Measurements from ENCODE around the gene CFAP119.

CFAP119 gene

DNA sequence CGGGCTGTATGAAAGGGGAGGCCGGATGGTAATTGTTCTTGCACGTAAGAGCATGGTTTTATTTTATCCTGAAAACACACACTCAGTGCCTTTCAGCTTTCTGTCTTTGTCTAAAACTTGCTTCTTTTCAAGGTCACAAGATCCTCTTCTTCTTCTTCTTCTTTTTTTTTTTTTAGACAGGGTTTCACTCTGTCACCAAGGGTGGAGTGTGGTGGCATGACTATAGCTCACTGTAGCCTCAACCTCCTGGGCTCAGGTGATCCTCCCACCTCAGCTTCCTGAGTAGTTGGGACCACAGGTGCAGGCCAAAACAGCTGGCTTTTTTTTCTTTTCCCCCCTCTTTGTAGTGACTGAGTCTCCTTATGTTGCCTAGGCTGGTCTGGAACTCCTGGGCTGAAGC, 41.1 kb upstream of the CFAP119 start:
- no peaks in the 10 kb centered on the region for H3K9me3 ChIP-seq (ENCODE audit: severe bottlenecking)
- H3K27me3 ChIP-seq (ENCODE audit: insufficient read depth, low read depth, severe bottlenecking): no peaks in the 10 kb centered on the region
- no peak overlapping the region for H3K27ac ChIP-seq
- no peak for TF ChIP-seq CTCF (IDR thresholded peaks at IDR 0.05; ENCODE audit: low read depth, low read length)
- no peak overlapping the region for H3K4me3 ChIP-seq (ENCODE audit: low read depth, low read length)
- no peaks in the 10 kb centered on the region for H3K36me3 ChIP-seq
- DNase-seq: no peak

GRCh38 chr16:30797670-30798309, 35.9 kb upstream of the CFAP119 start:
- H3K4me3 ChIP-seq (ENCODE audit: low read depth, low read length): no peak overlapping the region
- TF ChIP-seq CTCF (IDR thresholded peaks at IDR 0.05; ENCODE audit: low read depth, low read length): peak; percentile 31; the same call in 1 of the 2 replicates
- DNase-seq: no peak

GRCh38 chr16:30794634-30795033, 32.8 kb upstream of the CFAP119 start:
- Histone ChIP-seq H3K27ac (no peak overlapping the region), H3K36me3 (no peaks in the 10 kb centered on the region), H3K9me3 (ENCODE audit: severe bottlenecking) (no peaks in the 10 kb centered on the region), H3K27me3 (ENCODE audit: insufficient read depth, low read depth, severe bottlenecking) (no peaks in the 10 kb centered on the region), H3K4me3 (ENCODE audit: low read depth, low read length) (no peak overlapping the region)
- TF ChIP-seq CTCF (IDR thresholded peaks at IDR 0.05; ENCODE audit: low read depth, low read length): no peak
- DNase-seq: no peak

More at GRCh38 chr16:30797670-30798309, 35.9 kb upstream of the CFAP119 start:
- Histone ChIP-seq H3K9me3 (ENCODE audit: severe bottlenecking) (no peaks in the 10 kb centered on the region), H3K27ac (no peak overlapping the region), H3K36me3 (no peaks in the 10 kb centered on the region), H3K27me3 (ENCODE audit: insufficient read depth, low read depth, severe bottlenecking) (no peaks in the 10 kb centered on the region)

DNA sequence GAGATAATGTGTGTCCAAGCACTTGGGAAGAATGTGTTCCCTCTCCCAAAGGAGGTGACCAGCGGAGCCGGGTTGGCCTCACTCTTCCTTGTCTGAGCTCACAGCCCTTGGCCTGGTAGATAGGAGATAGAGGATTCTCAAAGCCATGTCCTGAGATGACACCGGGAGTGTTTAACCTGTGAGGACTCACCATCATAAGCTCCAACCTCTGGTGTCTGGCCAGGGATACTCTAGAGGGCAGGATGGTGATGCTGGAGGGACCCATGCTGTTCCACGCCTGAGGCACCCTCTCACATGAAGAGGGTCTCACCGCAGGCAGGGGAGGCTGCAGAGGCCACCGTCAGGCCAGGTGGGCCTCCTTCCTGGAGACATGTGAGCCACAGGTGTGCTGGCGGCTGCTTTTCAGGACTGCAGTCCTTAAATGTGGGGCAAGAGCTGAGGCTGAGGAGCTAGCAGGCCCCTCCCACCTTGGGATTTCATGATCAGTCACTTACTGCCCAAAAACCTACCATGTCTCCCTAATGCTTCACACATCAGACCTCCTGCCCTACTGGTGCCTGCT, 31.7 kb upstream of the CFAP119 start:
- H3K27ac ChIP-seq: no peak overlapping the region

DNA sequence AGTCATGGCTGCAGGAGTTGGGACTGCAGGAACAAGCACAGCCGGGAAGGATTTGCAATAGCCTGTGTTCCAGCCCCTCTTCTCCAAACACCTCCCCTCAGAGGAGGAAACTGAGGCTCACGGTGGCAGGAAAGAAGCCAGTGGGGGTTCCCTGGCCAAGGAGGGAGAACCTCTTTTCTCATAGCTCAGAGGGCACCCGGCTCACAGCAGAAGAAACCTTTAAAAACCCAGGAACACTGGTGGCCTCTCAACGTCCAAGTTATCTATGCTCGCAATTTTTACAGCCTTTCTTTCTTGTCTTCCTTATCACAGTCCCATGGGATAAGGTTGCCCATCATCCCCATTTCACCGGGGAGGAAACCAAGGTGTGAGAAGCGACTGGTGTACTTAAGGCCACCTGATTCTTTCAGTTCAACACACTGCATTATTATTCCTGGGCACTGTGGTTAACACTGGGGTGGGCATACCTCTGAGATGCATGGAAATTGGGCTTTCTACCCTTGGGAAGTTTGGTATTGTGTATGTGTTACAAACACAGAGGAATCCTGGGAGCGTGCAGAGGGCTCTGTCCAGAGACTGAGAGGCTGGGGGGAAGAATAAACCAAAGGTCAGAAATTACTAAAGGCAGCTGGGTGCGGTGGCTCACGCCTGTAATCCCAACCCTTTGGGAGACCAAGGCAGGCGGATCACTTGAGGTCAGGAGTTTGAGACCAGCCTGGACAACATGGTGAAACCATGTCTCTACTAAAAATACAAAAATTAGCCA, 25.9 kb upstream of the CFAP119 start:
- no peaks in the 10 kb centered on the region for H3K9me3 ChIP-seq (ENCODE audit: severe bottlenecking)
- peak overlapping the region; percentile 92 for H3K27ac ChIP-seq
- peaks cover 10% of the 10 kb centered on the region for H3K36me3 ChIP-seq
- no peak for TF ChIP-seq CTCF (IDR thresholded peaks at IDR 0.05; ENCODE audit: low read depth, low read length)
- no peaks in the 10 kb centered on the region for H3K27me3 ChIP-seq (ENCODE audit: insufficient read depth, low read depth, severe bottlenecking)
- peak overlapping the region; percentile 89 for H3K4me3 ChIP-seq (ENCODE audit: low read depth, low read length)
- DNase-seq: no peak

More for the DNA sequence above, 31.7 kb upstream of the CFAP119 start:
- Histone ChIP-seq H3K36me3 (no peaks in the 10 kb centered on the region), H3K9me3 (ENCODE audit: severe bottlenecking) (no peaks in the 10 kb centered on the region), H3K27me3 (ENCODE audit: insufficient read depth, low read depth, severe bottlenecking) (no peaks in the 10 kb centered on the region), H3K4me3 (ENCODE audit: low read depth, low read length) (no peak overlapping the region)
- DNase-seq: no peak
- TF ChIP-seq CTCF (IDR thresholded peaks at IDR 0.05; ENCODE audit: low read depth, low read length): no peak

All from WERI-Rb-1 (cell line).